8988T (cell line): Measurements from ENCODE around the gene TNIP1.
A peak's percentile ranks its signal among the peaks of the same experiment; 100 is the strongest.

Source experiments
- DNase-seq: peaks from one replicate; pipeline ENCODE4 v3.0.0; 2011

TNIP1 gene

DNA sequence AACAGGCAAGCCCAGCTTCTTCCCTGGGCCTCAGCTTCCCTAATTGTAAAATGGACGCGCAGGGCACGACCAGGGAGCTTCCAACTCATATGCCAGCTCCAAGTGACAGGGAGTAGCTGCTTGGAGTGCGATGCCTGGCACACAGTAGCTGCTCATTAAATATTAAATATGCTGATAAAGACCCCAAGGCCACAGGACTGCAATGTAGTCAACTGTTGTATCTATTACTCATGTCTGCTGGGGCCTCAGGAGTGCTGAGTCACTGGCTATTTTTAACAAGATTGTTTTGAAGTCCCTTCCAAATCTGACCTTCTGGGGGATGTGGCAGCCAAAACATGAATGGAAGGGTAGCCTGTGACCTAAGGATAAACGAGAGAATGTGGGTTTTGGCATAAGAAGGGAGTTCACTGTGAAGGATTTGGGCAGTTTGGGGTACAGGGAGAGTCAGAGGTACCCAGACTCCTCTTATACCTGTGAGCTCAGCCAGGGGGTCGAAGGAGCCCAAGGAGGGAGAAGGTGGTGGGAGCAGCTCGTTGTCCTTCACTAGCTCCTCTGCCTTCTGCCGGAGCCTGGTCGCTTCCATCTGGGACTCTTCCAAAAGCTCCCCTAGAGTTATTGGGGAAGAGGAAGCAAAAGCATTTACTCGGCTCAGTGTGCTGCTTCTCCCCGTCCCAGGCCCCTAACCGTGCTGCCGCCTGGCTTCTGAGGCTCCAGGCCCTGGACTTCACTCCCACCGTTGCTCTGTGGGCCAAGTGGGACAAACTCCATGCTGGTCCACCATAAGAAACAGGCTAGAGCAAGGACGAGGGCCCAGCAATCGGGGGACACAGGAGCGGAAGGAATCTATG lies 17.5 kb downstream of the TNIP1 start:
- DNase-seq: no peak

DNA sequence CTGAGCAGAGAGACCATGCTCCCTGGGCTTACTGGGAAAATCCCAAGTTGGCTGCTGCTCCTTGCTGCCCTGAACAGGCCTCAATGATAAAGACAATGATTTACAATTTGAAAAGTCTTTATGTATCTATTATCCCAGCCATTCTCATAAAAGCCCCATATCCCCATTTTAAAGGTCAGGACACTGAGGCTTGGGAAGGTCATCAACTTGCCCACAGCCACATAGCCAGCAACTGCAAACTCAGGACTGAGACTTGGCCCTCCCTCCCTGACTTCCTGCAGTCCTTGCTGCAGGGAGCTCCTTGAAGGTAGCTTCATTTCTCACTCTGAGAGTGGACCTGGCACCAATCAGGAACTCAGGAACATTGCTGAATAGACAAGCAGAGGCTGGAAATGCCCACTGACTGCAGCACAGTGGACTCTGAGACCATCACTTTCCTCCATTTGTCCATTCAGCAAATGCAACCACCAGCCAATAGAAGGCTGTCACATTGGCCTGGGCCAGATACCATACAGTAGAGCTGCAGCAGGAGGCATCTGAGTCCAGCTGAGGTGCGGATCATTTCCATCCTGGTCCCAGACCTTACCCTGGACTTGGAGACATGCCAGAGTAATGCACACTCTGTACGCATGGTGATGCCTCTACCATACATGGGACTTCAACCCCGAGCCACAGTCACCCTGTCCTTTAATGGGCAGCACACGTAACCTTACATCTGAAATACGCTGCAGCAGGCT lies 18.3 kb downstream of the TNIP1 start:
- DNase-seq: no peak

DNA sequence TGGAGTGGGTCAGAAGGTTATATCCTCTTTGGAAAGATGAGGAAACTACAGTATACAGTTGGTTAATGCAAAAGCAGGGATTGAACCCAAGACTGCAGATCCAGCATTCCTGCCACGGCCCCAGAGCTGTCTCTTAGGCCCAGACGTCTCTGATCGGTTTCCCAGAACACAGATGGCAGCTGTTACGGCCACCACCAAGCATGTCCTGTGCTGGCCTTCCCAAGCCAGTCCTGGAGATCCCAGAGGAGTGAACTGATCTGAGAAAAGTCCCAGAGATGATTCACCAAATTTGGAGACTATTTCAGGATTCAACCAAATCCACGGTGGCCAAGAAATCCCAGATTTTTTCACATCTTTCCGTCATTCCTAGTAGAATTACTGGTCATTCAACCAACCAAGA lies 20.1 kb downstream of the TNIP1 start:
- no peak for DNase-seq

- DNase-seq: no peak
Measured at GRCh38 chr5:151058891-151059489, 21.8 kb downstream of the TNIP1 start.

GRCh38 chr5:151058301-151058700 lies 22.5 kb downstream of the TNIP1 start:
- no peak for DNase-seq

DNA sequence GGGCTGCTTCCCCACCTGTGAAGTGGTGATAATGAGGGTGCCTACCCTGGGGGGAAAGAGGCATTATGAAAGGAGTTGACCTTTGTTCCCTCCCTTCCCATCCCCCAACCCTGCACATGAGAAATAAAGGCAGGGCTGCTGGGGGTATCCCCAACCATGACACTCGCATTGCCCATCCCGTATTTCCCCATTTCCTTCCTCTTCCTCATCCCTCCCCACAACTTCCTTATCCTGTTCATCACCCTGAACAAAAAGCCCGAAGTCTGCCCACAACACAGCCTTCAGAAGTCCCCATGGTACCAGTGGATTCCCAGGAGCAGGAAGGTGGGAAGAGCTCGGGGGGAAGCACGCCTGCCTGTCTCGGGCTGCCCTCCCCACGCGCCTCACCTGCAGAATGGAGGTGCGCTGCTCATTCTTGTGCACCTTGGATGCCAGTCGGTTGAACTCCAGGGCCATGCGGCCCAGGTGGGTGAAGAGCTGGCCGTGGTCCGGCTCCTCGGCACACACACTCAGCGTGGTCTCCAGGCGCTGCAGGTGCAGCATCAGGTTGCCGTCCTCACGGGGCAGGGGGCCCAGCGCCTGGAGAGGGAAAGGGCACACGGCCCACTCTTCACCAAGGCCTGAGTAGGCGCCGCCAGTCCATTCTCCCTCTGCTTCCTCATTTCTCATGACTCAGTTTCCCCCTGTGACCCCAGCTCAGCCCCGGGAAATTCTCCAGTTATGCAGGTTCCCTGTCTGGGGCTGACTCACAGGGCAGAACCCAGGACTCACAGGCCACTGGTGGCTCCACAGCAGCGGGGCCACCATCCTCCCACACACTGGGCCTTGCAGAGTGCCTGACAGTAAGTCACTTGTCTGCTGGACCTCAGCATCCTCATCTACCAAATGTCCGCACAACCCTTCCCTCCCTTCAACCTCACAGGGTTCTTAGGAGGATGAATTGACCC lies 24.2 kb downstream of the TNIP1 start:
- no peak for DNase-seq

DNA sequence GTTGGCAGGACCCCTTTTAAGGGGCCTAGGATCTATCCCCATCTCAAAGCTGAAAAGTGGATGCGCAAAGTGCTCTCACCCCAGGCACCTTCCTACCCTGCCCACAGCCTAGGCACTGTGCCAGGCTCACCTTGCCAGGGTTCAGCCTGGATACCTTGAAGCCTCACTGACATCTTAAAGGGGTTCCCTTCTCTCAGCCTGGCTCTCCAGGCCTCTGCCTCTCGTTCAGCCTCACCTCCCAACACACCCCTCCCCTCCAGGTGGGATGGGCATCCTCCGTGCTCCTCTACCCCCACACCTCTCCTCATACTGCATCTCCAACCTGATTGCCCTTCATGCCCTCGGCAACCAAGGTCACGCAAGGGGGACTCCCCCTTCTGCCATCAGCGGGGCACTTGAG lies 25.5 kb downstream of the TNIP1 start:
- no peak for DNase-seq

- no peak for DNase-seq
Measured at GRCh38 chr5:151054709-151055108, 26.1 kb downstream of the TNIP1 start.

- no peak for DNase-seq
Measured at GRCh38 chr5:151053796-151054462, 26.9 kb downstream of the TNIP1 start.

DNA sequence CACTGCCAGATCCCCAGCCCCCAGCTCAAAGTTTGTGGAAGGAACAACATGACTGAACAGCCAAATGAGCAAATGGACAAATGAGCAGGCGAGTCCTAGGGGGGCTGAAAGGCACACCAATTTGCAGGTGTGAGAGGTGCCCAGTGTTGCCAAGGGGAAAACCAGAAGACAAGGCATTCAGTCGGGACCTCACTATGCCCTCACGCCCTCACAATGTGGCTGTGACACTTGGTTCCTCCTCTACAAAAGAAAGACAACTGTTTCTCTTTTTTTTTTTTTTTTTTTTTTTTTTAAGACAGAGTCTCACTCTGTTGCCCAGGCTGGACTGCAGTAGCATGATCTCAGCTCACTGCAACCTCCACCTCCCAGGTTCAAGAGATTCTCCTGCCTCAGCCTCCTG lies 28.0 kb downstream of the TNIP1 start:
- DNase-seq: no peak

- DNase-seq: no peak
Measured at GRCh38 chr5:151051931-151052608, 28.8 kb downstream of the TNIP1 start.

- DNase-seq: peak; percentile 80
Measured at GRCh38 chr5:151051066-151051930, 29.5 kb downstream of the TNIP1 start.

- DNase-seq: no peak
Measured at GRCh38 chr5:151048526-151048925, 32.3 kb downstream of the TNIP1 start.

DNA sequence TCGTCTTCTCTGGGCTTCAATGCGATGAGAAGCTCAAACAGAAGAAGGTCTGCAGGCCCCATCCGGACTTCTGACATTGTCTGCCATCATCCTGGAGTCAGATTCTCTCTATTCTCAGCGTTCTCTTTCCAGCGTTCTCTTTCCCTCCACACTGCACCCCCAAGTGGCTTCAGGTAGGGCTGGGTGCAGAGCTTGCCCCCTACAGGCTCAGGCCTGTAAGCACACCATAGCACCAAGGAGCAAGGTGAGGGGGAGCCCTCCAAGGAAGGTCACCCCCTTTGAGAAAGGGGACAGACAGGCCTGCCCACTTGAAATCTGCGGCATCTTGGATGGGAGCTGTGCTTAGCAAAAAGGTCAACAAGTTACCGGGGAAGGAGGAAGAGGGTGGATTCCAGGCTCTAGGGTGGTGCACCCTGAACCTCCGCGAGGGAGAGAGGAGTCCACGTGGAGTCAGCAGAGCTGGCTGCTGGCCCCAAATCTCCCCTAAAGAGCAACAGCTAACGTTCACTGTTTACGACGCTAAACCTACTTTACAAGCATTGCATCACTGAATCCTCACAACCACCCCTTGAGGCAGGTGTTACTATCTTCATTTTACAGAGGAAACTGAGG lies 32.9 kb downstream of the TNIP1 start:
- DNase-seq: no peak

DNA sequence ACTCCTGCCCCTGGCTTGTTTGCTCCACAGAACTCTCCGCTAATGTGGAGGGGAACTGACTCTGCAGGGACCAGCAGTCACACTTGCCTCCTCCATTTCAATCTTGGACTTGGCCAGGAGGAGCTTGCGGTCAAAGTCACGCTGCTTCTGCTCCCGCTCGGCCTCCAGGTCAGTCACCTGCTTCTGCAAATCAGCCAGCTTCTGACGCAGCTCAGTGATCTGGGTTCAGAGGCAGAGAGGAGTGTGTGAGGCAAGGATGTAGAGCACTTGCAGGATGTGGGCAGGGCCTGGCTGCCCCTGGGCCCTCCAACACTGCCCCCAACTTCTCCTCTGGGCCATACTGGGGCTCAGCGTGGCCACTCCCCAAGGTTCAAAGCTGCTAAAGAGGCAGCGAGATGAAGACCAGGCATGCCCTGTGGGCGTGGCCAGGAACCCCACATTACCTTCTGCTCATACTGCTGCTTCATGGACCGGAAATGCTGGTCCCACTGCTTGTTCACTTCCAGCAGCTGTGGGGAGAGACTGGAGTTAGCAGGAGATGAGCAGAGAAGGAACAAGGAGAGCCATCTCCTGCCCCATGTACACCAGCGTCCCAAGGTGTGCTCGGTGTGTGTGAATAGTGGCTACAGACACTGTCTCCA lies 38.3 kb downstream of the TNIP1 start:
- DNase-seq: no peak

DNA sequence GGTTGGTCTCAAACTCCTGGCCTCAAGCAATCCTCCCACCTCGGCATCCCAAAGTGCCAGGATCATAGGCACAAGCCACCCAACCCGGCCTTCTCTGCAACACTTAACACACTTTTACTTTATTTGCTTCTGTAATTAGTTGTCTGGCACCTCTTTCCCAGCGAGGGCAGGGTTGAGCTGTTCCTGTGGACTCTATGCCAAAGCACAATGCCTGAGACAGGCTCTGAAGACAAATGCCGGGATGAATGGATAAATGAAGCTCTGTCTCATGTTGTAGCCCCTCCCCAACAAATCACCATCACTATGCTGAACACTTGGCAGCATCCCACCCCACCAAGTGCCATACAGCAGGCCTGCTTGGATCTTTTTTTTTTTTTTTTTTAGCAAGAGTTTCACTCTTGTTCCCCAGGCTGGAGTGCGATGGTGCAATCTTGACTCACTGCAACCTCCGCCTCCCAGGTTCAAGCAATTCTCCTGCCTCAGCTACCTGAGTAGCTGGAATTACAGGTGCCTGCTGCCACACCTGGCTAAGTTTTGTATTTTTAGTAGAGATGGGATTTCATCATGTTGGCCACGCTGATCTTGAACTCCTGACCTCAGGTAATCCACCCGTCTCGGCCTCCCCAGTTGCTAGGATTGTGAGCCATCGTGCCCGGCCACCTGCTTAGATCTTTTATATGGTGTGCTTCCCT lies 39.1 kb downstream of the TNIP1 start:
- DNase-seq: no peak

GRCh38 chr5:151040211-151040747 lies 40.6 kb downstream of the TNIP1 start:
- no peak for DNase-seq

DNA sequence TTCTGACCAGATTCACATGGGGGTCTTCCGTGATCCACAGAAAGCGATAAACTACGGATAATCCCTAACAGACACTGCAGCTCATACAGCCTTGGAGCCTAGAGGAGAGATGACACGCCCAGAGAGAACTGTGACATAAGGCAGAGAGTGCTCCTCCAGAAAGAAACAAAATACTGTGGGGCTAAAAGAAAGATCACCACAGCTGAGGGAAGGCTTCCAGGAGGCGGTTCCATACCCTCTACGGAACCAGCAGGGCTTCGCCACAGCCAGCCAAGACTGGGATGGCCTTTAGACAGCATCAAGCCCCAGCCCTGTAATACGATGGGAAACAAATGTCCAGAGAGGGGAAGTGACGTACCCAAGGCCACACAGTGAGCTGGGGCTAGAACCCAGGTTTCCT lies 41.2 kb downstream of the TNIP1 start:
- no peak for DNase-seq

- no peak for DNase-seq
Measured at GRCh38 chr5:151038801-151039238, 42.0 kb downstream of the TNIP1 start.
